ENCODE results near the gene ACTMAP. TPM values are rescaled to one million over a fixed set of nuclear protein-coding genes. Genes with fewer than 3 reads are reported as not detected.
A peak's percentile ranks its signal among the peaks of the same experiment; 100 is the strongest.

The ACTMAP gene
- total and polyA plus RNA-seq, 2 of the 13 experiments (the other 11 are each of a cell fraction or from before 2014, with no cell fraction given) = 2.2 to 7.9 TPM

- TF ChIP-seq, protein P1, sequence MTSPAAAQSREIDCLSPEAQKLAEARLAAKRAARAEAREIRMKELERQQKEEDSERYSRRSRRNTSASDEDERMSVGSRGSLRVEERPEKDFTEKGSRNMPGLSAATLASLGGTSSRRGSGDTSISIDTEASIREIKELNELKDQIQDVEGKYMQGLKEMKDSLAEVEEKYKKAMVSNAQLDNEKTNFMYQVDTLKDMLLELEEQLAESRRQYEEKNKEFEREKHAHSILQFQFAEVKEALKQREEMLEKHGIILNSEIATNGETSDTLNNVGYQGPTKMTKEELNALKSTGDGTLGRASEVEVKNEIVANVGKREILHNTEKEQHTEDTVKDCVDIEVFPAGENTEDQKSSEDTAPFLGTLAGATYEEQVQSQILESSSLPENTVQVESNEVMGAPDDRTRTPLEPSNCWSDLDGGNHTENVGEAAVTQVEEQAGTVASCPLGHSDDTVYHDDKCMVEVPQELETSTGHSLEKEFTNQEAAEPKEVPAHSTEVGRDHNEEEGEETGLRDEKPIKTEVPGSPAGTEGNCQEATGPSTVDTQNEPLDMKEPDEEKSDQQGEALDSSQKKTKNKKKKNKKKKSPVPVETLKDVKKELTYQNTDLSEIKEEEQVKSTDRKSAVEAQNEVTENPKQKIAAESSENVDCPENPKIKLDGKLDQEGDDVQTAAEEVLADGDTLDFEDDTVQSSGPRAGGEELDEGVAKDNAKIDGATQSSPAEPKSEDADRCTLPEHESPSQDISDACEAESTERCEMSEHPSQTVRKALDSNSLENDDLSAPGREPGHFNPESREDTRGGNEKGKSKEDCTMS (CRISPR knock-in tag; conservative IDR thresholded peaks at IDR 0.05) = no peak
- TF ChIP-seq KLF16 (CRISPR knock-in tag; IDR thresholded peaks at IDR 0.05) (no peak), BRD4 (CRISPR knock-in tag; IDR thresholded peaks at IDR 0.05) (no peak), HDAC6 (IDR thresholded peaks at IDR 0.05; ENCODE audit: low read depth, low read length) (no peak), ZFP1 (CRISPR knock-in tag; IDR thresholded peaks at IDR 0.05) (no peak), ZBTB34 (CRISPR knock-in tag; IDR thresholded peaks at IDR 0.05) (no peak), ZBTB39 (CRISPR knock-in tag; IDR thresholded peaks at IDR 0.05) (no peak), CENPBD1 (CRISPR knock-in tag; IDR thresholded peaks at IDR 0.05; ENCODE audit: borderline replicate concordance, low read depth) (no peak), ZIK1 (CRISPR knock-in tag; IDR thresholded peaks at IDR 0.05; ENCODE audit: borderline replicate concordance, low read depth) (no peak), STAT5B (CRISPR knock-in tag; IDR thresholded peaks at IDR 0.05) (no peak), ZNF124 (CRISPR knock-in tag; IDR thresholded peaks at IDR 0.05) (no peak), TSC22D2 (CRISPR knock-in tag; IDR thresholded peaks at IDR 0.05; ENCODE audit: borderline replicate concordance) (no peak), SMC3 (IDR thresholded peaks at IDR 0.05; ENCODE audit: low read length) (peak; percentile 55), TEAD2 (CRISPR knock-in tag; IDR thresholded peaks at IDR 0.05) (no peak), RAD21 (CRISPR knock-in tag; IDR thresholded peaks at IDR 0.05) (peak; percentile 80), ZNF382 (CRISPR knock-in tag; IDR thresholded peaks at IDR 0.05; ENCODE audit: borderline replicate concordance) (no peak), ZNF383 (CRISPR knock-in tag; IDR thresholded peaks at IDR 0.05; ENCODE audit: borderline replicate concordance) (no peak)
- TF ChIP-seq, protein P2, sequence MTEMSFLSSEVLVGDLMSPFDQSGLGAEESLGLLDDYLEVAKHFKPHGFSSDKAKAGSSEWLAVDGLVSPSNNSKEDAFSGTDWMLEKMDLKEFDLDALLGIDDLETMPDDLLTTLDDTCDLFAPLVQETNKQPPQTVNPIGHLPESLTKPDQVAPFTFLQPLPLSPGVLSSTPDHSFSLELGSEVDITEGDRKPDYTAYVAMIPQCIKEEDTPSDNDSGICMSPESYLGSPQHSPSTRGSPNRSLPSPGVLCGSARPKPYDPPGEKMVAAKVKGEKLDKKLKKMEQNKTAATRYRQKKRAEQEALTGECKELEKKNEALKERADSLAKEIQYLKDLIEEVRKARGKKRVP (CRISPR knock-in tag; IDR thresholded peaks at IDR 0.05) = no peak
- TF ChIP-seq, protein P3, sequence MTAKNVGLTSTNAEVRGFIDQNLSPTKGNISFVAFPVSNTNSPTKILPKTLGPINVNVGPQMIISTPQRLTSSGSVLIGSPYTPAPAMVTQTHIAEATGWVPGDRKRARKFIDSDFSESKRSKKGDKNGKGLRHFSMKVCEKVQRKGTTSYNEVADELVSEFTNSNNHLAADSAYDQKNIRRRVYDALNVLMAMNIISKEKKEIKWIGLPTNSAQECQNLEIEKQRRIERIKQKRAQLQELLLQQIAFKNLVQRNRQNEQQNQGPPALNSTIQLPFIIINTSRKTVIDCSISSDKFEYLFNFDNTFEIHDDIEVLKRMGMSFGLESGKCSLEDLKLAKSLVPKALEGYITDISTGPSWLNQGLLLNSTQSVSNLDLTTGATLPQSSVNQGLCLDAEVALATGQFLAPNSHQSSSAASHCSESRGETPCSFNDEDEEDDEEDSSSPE (CRISPR knock-in tag; IDR thresholded peaks at IDR 0.05) = no peak
- TF ChIP-seq, protein P4, sequence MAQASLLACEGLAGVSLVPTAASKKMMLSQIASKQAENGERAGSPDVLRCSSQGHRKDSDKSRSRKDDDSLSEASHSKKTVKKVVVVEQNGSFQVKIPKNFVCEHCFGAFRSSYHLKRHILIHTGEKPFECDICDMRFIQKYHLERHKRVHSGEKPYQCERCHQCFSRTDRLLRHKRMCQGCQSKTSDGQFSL (CRISPR knock-in tag; IDR thresholded peaks at IDR 0.05) = peak; percentile 85
Observed at GRCh38 chr19:40702337-40703012, 47.8 kb downstream of the ACTMAP start (continued).
